ENCODE data around the gene FAHD2A.
"Not testable (repeated sequence)": the region's sequence is repeated elsewhere in the genome, so short reads cannot be mapped to it uniquely, and the experiment has no call there.

DNA sequence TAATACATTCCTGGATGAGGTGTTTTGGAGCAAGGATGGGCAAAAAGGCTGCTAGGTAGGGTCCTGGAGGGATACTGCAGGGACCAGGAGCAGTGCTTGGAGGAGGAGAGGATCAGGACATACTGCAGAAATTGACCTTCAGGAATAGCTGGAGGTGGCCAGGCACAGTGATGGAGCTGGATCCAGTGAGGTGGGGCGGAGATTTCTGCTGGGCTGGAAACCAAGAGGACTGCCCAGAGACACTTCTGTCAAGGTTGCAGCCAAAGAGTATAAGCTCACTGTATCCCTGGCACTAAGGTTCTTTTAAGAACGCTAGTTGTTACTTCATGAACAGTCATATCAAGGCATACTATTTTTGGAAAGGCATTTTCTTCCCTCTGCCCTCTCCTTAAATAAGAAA is 42.8 kb downstream of the FAHD2A start:
- TF ChIP-seq POLR2AphosphoS5 (IDR thresholded peaks at IDR 0.05; ENCODE audit: insufficient read depth in 1 of 2, low read depth in 1 of 2); CTCF (IDR thresholded peaks at IDR 0.05): not testable (repeated sequence)

All from vagina (tissue), 2 donors.